GM06990 (cell line): ENCODE data around the gene ING3.

Source experiments
- DNase-seq: peaks from one replicate; pipeline ENCODE4 v3.0.0-alpha.2; 2011; ENCODE audit not compliant: insufficient read length; ENCODE audit errors: extremely low read depth
- H3K27me3 ChIP-seq: replicated peaks from 2 replicates; pipeline ENCODE4 v1.6.0; 2011; ENCODE audit warnings: low read length; ENCODE audit not compliant: control insufficient read depth, insufficient read depth
- H3K36me3 ChIP-seq: 2 replicates; pipeline ENCODE4 v1.5.1; 2011; ENCODE audit warnings: low read length; ENCODE audit not compliant: control insufficient read depth, insufficient read depth
- H3K4me3 ChIP-seq: replicated peaks from 2 replicates; pipeline ENCODE4 v1.5.1; 2011; ENCODE audit warnings: low read depth, mild to moderate bottlenecking, control low read depth, low read length
- CTCF ChIP-seq: IDR thresholded peaks from 2 replicates; pipeline ENCODE4 v1.5.1; 2011; ENCODE audit warnings: low read length, control low read depth, mild to moderate bottlenecking, inconsistent platforms; ENCODE audit not compliant: insufficient read depth, poor library complexity, severe bottlenecking

The ING3 gene

GRCh38 chr7:121019018-121019417 lies 68.4 kb downstream of the ING3 start:
- no peak overlapping the region for H3K4me3 ChIP-seq
- no peak for DNase-seq
- no peak for TF ChIP-seq CTCF
- H3K27me3 ChIP-seq, result no peaks in the 10 kb centered on the region
- H3K36me3 ChIP-seq, result no peaks in the 10 kb centered on the region

- H3K27me3 ChIP-seq, result no peaks in the 10 kb centered on the region
- no peak overlapping the region for H3K4me3 ChIP-seq
- H3K36me3 ChIP-seq, result no peaks in the 10 kb centered on the region
- DNase-seq, result no peak
- no peak for TF ChIP-seq CTCF
Observed at GRCh38 chr7:121020249-121020988, 69.8 kb downstream of the ING3 start.

- Histone ChIP-seq H3K36me3 (no peaks in the 10 kb centered on the region), H3K27me3 (no peaks in the 10 kb centered on the region)
- no peak for DNase-seq
Observed at GRCh38 chr7:121020989-121021969, 70.7 kb downstream of the ING3 start.

GRCh38 chr7:121023194-121023593 lies 72.6 kb downstream of the ING3 start:
- Histone ChIP-seq H3K4me3 (no peak overlapping the region), H3K36me3 (no peaks in the 10 kb centered on the region), H3K27me3 (no peaks in the 10 kb centered on the region)
- no peak for DNase-seq
- no peak for TF ChIP-seq CTCF

More at GRCh38 chr7:121020989-121021969, 70.7 kb downstream of the ING3 start:
- no peak for TF ChIP-seq CTCF
- no peak overlapping the region for H3K4me3 ChIP-seq

- H3K27me3 ChIP-seq, result no peaks in the 10 kb centered on the region
- no peak for TF ChIP-seq CTCF
- no peak overlapping the region for H3K4me3 ChIP-seq
- no peaks in the 10 kb centered on the region for H3K36me3 ChIP-seq
- DNase-seq, result no peak
Observed at GRCh38 chr7:121023683-121024511, 73.3 kb downstream of the ING3 start.
